Neuron (in vitro differentiated cells): ENCODE results near the gene ZDHHC5.

ENCODE experiments used
- H2AFZ ChIP-seq: one replicate; pipeline ENCODE4 v1.6.1; 2013; ENCODE audit warnings: low read depth, mild to moderate bottlenecking, inconsistent platforms, low read length, moderate library complexity
- H3K27me3 ChIP-seq: one replicate; pipeline ENCODE4 v1.6.1; 2013; ENCODE audit warnings: low read length; ENCODE audit not compliant: insufficient read depth
- H3K36me3 ChIP-seq: one replicate; pipeline ENCODE4 v1.6.1; 2013; ENCODE audit warnings: low read length; ENCODE audit not compliant: insufficient read depth
- H3K4me1 ChIP-seq: one replicate; pipeline ENCODE4 v1.6.1; 2013; ENCODE audit warnings: low read length; ENCODE audit not compliant: insufficient read depth
- H3K4me3 ChIP-seq: 2 replicates; pipeline ENCODE4 v1.5.1; 2013; ENCODE audit warnings: mild to moderate bottlenecking, low read length, moderate library complexity
- H3K9me3 ChIP-seq: one replicate; pipeline ENCODE4 v1.6.1; 2013; ENCODE audit warnings: low read length

The ZDHHC5 gene

DNA sequence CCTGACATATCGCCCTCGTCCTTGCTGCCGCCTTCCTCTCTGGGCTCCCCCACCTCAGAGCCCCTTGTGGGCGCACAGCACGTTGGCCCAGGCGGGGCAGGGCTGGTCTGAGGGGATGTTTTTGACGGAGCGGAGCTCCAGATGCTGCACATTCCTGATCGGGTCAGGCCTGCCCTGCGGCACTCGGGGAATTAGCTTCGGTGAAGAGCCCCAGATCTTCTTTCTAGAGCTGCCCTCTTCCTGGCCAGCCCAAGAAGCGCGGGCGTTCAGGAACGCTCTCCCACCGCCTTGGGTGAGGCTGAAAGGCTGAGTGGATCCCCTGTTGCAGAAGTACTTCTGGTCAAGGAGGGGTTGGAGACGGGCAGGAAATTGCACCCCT is 30.3 kb upstream of the ZDHHC5 start:
- Histone ChIP-seq H3K27me3 (no peaks in the 10 kb centered on the region), H3K4me1 (peaks cover 33% of the 10 kb centered on the region), H3K9me3 (no peaks in the 10 kb centered on the region), H2AFZ (no peak overlapping the region), H3K4me3 (peak overlapping the region; percentile 97), H3K36me3 (peaks cover 23% of the 10 kb centered on the region)

DNA sequence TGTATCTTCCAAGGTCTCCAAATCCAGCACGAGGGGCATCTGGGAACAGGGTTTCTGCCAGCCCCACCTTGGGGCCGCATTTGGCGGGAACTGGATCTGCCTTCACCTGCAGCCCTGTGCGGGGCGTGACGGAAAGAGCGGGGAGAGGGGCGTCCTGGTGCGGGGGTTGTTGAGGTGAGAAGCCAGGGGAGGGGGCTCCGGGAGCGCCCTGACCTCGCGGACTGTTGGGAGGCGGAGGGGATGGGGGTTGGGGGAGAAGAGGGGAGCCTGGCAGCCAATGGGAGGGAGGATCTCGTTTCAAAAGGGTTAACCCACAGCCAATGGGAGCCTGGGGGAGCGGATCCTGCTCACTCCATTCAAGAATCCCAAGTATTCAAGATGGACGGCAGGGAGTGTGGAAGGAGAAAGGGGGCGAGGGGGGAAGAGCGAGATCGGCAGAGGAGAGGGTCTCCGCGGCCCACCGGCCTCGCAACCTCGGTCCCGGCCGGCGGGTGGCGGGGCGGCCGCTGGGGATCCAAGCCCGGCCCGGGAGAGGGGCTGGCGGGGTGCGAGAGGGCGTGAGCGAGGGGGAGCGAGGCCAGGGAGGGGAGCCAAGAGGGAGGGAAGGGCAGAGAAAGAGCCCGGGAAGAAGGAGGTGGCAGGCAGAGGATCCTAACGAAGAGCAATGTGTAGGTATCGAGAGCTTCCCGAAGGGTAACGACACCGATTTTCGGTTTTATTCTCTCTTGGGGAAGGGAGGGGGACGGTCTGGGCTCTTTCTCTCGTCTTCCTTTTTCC is 29.7 kb upstream of the ZDHHC5 start:
- H3K4me3 ChIP-seq: peak overlapping the region; percentile 97
- peaks cover 26% of the 10 kb centered on the region for H3K36me3 ChIP-seq
- H2AFZ ChIP-seq: no peak overlapping the region
- H3K27me3 ChIP-seq: no peaks in the 10 kb centered on the region
- no peaks in the 10 kb centered on the region for H3K9me3 ChIP-seq
- peaks cover 34% of the 10 kb centered on the region for H3K4me1 ChIP-seq

DNA sequence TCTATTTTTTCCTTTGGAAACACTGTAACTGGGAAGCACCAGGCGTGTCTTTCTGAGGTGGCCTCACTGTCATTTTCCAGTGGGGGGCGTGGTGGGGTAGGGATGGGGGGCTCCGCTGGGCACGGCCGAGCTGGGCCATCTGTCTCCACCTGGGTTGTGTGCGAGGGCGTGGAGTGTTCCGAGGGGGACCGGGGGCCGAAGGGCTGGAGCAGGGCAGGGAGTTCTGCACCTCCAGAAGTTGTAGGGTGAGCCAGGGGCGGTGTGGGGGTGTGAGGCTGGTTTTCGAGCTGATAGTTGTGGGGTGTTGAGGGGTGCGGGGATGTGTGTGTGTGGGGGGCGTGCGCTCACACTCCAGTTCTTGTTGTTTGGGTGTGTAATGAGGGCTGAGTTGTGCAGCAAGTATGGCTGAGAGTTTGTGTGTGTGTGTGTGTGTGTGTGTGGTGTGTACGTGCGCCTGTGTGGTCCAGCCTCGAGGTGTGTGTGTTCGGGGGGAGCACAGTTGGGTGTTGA is 29.0 kb upstream of the ZDHHC5 start:
- H3K27me3 ChIP-seq: no peaks in the 10 kb centered on the region
- peaks cover 29% of the 10 kb centered on the region for H3K36me3 ChIP-seq

DNA sequence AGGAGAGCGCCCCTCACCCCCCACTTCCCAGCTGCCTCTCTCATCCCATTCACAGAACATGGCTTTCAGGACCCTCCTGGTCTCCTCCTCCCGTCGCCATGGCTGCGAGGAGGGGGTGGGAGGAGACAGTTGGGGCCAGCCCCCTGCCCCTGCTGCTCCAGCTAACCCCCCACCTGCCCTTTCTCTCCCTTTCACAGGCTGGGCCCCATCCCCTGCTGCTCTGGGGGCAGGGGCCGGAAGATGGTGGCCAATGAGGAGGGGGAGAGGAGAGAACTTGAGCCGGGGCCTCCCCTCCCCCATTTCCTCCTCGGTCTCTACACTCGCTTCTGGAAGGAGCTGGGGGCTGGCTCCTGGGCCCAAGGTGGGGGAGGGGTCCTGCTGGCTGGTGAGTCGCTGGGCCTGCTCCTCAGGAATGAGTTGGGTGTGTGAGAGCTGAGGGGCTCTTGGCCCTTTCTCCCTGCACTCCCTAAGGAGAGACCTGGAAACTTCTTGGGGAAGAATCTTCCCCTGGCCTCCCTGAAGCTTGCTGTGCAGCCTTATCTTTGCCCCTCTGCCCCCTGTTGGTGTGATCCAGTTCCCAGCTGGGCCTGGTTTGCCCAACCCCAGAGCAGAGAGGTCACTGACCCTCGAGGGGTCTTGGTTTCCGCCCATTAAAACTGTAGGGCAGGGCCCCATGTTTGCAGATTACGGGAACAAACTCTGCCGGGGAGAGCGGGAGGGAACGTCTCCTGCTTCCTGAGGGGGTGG is 28.4 kb upstream of the ZDHHC5 start:
- H3K4me3 ChIP-seq: peak overlapping the region; percentile 97

More for the DNA sequence above, 29.0 kb upstream of the ZDHHC5 start:
- Histone ChIP-seq H3K9me3 (no peaks in the 10 kb centered on the region), H3K4me1 (peaks cover 34% of the 10 kb centered on the region), H2AFZ (no peak overlapping the region), H3K4me3 (peak overlapping the region; percentile 97)

DNA sequence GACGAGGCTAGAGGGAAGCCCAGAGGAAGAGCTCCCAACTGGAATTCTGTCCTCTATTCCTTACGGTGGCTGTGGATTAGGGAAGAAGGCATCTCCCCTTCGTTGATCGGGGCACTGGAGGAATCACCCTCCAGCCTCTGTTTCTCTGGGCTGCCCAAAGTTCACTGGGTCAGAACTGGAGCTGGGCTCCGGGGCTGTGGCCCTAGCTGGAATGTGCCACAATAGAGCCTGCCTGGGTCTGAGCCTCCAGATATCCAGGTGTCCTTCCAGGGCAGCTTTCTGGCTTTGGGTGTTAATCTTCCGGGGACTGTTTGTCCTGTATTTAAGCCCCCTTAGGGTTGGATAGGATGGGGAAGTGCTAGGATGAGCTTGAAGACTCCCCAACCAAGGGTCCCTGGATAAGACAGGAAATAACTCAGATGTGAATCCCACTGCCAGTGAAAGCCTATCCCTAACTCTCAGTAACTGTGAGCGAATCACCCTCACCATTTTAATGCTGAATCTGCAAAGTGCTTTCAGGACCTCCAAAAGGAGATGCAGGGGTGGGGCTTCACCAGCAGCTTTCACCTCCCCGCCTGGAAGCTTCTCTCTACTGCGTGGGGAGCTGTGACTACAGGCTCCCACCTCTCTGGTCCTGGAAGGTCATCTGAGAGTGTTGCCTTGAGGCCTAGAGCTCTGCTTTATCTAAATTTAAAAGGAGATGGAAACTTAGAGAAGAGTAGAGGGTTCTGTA is 27.7 kb upstream of the ZDHHC5 start:
- peaks cover 42% of the 10 kb centered on the region for H3K4me1 ChIP-seq
- H3K4me3 ChIP-seq: peak overlapping the region; percentile 97
- H3K9me3 ChIP-seq: no peaks in the 10 kb centered on the region
- peaks cover 29% of the 10 kb centered on the region for H3K36me3 ChIP-seq
- no peak overlapping the region for H2AFZ ChIP-seq
- no peaks in the 10 kb centered on the region for H3K27me3 ChIP-seq

More for the DNA sequence above, 28.4 kb upstream of the ZDHHC5 start:
- peaks cover 29% of the 10 kb centered on the region for H3K36me3 ChIP-seq
- no peaks in the 10 kb centered on the region for H3K9me3 ChIP-seq
- no peaks in the 10 kb centered on the region for H3K27me3 ChIP-seq
- no peak overlapping the region for H2AFZ ChIP-seq
- peaks cover 36% of the 10 kb centered on the region for H3K4me1 ChIP-seq

DNA sequence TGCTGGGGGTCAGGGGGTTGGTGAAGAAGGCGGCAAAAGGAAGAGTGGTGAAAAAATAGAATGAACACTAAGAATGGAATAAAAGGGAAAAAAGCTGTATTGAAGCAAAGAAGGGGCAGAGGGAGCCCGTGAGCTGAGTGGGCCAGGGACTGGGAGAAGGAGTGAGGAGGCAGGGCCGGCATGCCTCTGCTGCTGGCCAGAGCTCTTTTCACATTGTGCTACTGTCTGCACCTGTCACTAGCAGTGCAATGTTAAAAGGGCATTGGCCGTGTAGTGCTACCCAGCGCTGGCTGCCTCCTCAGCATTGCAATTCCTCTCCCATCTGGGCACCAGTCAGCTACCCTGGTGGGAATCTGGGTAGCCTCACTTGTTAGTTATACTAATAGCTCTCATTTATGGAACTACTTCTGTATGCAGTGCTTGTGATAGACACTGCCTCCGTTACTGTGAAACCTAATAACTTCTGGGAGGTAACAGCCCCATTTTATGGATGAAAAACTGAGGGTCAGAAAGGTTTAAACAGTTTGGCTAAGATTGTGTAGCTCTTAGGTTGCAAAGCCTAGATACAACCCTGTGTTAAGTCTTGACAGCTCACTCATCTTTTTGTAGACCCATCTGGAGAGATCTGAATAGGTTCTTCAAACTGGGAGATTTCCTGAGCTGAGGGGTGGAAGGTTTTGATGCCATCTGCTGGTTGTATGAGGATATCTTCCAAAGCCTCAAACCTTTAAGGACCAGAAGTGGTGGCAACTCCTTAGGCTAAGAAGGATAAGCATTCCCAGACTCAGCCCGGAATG is 26.7 kb upstream of the ZDHHC5 start:
- Histone ChIP-seq H3K36me3 (peaks cover 29% of the 10 kb centered on the region), H3K27me3 (no peaks in the 10 kb centered on the region), H3K4me3 (peak overlapping the region; percentile 97), H3K4me1 (peaks cover 52% of the 10 kb centered on the region), H3K9me3 (no peaks in the 10 kb centered on the region), H2AFZ (no peak overlapping the region)

DNA sequence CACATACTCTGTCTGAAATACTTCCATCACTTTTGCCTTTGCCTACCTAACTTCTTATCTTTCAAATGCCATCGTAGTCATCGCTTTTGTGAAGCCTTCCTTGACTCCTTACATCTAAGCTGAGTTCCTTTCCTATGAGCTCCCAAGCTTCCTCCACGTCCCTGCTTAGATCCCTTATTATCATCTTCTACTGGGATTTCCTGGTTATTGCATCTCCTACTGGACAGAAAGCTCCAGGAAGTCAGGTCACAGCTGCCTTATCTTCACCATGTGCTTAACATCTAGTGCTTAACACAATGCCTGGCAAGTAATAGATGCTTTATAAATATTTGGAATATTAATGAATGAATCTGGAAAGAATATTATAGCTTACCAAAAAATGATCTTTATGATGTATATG is 24.1 kb upstream of the ZDHHC5 start:
- Histone ChIP-seq H3K27me3 (no peaks in the 10 kb centered on the region), H3K4me3 (no peak overlapping the region), H3K36me3 (peaks cover 29% of the 10 kb centered on the region), H2AFZ (no peak overlapping the region), H3K9me3 (no peaks in the 10 kb centered on the region), H3K4me1 (peaks cover 71% of the 10 kb centered on the region)

DNA sequence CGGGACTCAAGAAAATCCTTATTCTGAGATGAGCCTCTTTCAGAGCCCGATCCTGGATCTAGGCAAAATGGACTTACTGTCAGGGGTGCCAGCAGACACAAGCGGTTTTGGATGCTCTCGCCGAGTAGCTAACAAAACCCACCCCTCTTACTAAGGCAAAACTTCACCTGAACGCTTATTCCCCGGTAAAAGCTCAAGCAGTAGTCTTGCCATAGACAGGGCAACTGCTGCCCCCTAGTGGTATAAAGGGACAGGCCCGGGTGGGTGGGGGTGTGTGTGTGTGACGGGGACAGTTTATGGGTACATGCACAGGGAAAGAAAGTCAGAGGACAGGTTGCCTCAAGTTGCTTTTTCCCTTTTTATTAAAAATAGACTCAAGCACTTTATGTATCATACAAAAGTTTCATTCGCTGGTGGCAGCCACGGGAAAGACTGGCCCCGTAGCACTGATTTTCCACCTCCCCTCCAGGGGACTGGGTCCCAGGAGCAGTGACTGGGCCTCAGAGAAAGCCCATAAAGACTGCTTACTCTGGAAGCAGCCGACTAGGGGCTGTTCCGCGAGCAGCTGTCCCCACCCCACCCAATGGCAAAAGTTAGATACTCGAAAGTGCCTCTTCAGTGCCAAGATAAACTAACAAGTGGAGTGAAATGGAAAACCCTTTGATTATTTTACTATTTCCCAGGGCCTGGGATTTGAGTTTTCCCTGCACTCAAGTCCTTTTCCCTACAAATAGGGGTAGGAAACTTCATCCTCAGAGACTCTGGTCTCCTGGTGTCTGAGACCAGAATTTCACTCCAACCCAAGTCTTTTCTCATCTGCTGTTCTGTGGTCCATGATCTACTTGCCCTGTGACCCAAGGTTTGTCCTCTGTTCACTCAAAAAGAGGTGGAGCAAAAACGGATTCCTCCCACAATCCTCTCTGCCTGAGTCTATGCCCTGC is 22.9 kb upstream of the ZDHHC5 start:
- peaks cover 29% of the 10 kb centered on the region for H3K36me3 ChIP-seq

DNA sequence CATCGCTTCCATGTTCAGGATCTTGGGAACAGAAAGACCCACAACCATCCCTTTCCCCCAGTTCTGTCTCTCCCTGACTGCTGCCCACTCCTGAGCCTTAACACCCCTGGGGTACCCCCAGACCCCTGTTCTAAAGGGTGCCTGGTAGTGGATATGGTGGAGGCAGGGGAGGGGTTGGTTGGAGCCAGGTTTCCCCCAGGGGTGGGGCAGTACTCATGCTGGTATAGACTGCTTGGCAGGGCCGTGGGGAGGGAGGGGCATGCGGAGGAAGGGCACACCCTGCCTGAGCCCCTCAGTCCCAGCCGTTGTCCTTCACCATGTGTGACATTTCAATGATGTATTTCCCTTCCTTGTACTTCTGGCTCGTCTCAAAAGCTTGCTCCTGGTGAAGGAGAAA is 22.2 kb upstream of the ZDHHC5 start:
- H3K36me3 ChIP-seq: peaks cover 23% of the 10 kb centered on the region
- H3K9me3 ChIP-seq: no peaks in the 10 kb centered on the region
- H3K27me3 ChIP-seq: no peaks in the 10 kb centered on the region
- no peak overlapping the region for H2AFZ ChIP-seq
- H3K4me1 ChIP-seq: peaks cover 73% of the 10 kb centered on the region
- H3K4me3 ChIP-seq: no peak overlapping the region

More for the DNA sequence above, 22.9 kb upstream of the ZDHHC5 start:
- H3K27me3 ChIP-seq: no peaks in the 10 kb centered on the region
- H3K4me1 ChIP-seq: peaks cover 77% of the 10 kb centered on the region
- no peaks in the 10 kb centered on the region for H3K9me3 ChIP-seq
- no peak overlapping the region for H3K4me3 ChIP-seq
- H2AFZ ChIP-seq: no peak overlapping the region

DNA sequence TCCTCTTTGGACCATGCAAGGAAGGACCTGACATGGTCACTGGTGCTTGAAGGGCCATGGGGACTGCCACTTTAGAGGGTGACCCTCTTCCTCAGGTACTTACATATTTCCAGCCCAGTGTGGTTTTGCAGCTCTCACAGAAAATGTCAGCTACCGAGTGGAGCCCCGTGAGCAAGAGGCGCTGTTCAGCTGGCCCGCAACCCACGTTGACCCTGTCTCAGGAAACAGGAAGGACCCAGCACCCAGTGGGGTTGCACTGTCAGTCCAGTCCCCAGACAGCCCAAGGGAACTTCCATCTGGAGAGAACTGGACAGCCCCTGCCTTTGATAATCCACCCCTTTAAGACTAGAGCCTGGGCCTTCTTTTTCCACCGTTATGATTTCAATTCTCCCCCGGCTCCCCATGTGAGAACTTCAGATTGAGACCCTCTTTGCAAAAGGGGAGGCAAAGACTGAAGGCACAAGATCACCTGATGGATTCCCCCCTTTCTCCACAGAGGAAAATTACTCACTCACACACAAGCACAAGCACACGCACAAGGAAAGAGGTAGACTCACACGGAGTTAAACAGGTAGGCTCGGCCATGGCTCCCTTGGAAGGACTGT is 21.6 kb upstream of the ZDHHC5 start:
- Histone ChIP-seq H3K27me3 (no peaks in the 10 kb centered on the region), H3K4me1 (peaks cover 67% of the 10 kb centered on the region), H3K9me3 (no peaks in the 10 kb centered on the region), H2AFZ (no peak overlapping the region), H3K36me3 (peaks cover 17% of the 10 kb centered on the region), H3K4me3 (no peak overlapping the region)

DNA sequence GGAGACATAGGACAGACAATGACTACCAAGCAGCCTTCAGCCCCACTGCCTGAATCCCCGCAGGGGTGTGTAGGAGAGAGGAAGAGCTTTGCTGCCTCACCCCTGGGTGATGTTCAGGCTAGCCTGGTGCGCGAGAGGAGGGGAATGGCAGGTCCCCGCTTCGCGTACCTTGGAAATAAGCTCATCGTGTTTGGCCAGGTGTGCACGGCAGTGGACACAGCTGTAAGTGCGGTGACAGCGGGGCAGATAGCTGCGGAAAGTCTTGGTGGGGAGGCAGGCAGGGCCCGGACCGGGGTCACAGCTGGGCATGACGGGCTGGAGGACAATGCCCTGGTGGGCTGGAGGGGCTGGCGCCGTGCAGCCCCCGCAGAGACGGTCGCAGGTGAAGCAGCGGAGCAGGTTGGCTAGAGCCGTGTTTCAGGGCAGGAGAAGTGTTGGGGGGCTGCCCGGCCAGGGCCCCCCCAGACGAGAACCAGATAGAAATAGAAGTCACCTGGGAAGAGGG is 21.1 kb upstream of the ZDHHC5 start:
- no peaks in the 10 kb centered on the region for H3K9me3 ChIP-seq
- H3K4me3 ChIP-seq: no peak overlapping the region
- H3K36me3 ChIP-seq: peaks cover 11% of the 10 kb centered on the region
- no peaks in the 10 kb centered on the region for H3K27me3 ChIP-seq
- H3K4me1 ChIP-seq: peaks cover 61% of the 10 kb centered on the region
- no peak overlapping the region for H2AFZ ChIP-seq
